GM11168 (cell line): Measurements from ENCODE around the gene EFNA5.

Experiments used
- in situ Hi-C: fragments of 300-500 bp; cut with MboI; formaldehyde crosslinking; loops from one replicate; pipeline ENCODE4 v1.12.0; 2022; ENCODE audit warnings: low sequenced_read_pairs; ENCODE audit not compliant: unreplicated experiment

Gene EFNA5

GRCh38 chr5:107387526-107388140 is 283.1 kb downstream of the EFNA5 start:
- in situ Hi-C loops: no loop called here

DNA sequence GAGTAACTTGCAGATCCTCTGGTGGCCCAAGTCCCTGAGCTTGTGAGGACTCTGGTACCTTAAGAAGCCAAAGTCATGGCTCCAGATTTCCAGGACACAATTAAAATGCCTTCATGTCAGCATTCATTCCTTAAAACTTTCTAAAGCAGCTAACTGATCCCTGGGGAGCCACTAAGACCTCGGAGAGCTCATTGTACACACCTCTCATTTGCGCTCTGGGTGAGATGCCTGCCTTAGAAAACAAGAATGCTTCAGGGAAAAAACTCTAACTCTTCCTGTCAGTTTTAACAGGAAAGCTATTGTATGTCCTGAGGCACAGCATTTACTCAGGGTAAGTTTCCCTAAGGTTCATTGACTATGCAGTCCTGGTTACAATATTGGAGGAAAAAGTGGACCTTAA is 285.0 kb downstream of the EFNA5 start:
- in situ Hi-C loops: no loop called here

GRCh38 chr5:107384256-107384655 is 286.5 kb downstream of the EFNA5 start:
- in situ Hi-C loops: no loop called here

- in situ Hi-C loops: no loop called here
These were observed 287.3 kb downstream of the EFNA5 start for GRCh38 chr5:107383414-107383813.

- in situ Hi-C loops: no loop called here
These were observed 289.4 kb downstream of the EFNA5 start for GRCh38 chr5:107381189-107381856.

- in situ Hi-C loops: no loop called here
These were observed 290.1 kb downstream of the EFNA5 start for GRCh38 chr5:107380654-107381053.

DNA sequence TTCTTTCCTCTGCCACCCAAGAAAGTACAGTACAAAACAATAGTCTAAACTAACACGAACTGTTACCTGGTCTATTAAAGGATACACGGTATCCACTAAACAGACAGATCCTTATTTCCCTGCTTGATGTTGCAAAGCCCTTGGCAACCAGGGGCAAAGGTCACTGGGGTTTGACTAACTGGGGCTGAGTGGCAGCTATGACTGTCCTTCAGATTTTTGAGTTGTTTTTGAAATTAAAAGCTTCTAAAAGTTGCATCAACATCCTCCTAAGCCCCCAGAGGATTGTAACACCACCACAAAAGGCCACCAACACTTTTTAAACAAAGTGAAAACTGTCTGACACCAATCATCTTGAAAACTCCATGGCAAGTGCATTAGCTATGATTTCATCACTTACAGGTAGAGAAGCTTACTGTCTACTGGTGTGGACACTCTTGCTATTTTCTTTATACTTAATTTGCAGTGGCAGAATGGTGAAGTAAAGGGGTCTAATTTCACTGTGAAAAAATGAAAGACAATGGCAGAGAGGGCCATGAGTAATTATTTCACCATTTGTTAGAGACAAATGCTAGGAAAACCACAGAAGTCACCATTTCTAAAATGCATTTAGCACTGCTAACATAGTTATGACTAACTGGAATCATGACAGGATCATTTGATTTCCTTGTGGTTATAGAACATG is 292.4 kb downstream of the EFNA5 start:
- in situ Hi-C loops: no loop called here

- in situ Hi-C loops: no loop called here
These were observed 293.5 kb downstream of the EFNA5 start for GRCh38 chr5:107377277-107377609.

DNA sequence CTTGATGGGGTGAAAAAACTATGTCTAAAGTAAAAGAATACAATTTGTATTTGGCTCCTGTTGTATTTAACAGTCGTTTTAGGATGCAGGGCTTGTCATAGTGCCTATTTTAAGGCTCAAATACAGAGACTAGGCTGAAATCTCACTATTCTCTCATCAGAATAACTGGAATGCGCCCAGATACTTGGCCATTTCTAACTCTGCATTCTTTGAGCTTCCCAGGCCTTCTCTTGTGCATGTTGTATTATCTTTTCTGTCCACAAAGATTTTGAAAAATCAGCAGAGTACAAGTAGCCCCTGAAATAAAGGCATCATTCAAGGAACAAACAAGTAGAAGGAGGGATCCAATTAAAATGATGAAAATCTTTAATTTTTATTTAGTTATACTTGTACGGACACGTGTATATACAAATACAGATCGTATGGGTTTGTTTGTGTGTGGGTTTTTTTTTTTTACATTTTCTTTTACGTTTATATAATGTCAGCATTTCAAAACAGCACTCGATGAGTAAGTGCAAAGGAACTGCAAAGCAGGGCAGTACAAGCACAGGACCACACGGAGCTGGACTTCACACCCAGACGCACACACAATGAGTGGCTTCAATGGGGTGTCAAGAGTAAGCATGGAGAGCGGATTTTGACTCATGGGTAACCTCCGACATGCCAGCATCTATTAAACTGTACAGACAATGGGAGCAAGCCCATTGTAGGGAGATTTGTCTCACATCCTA is 294.0 kb downstream of the EFNA5 start:
- in situ Hi-C loops: no loop called here

GRCh38 chr5:107373549-107374263 is 297.0 kb downstream of the EFNA5 start:
- in situ Hi-C loops: no loop called here

GRCh38 chr5:107372723-107373450 is 297.9 kb downstream of the EFNA5 start:
- in situ Hi-C loops: no loop called here

DNA sequence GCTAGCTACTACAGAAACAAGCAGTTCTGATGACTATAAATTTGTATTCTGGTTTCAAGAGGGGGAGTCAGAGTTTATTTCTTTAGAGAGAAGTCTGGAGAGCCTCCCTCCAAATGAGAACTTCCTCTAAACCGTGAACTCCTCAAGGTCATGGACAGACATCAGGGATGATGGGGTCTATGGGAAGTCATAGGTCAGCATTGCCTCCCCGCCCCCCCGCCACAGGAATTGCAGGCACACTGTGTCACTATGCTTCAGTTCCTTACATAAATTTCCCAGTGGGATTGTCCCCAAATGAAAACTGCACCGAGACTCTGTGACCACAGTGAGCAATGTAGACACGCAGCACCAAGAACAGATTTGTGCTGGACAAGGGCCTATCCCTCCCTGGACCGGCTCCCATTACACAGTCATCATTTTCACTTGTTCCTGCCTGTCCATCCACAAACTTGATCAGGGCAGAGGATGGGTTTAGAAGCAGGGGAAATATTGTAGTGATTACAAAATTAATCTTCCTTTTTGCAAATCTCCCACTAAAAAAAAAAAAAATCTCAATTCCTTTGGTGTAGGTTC is 300.3 kb downstream of the EFNA5 start:
- in situ Hi-C loops: no loop called here

DNA sequence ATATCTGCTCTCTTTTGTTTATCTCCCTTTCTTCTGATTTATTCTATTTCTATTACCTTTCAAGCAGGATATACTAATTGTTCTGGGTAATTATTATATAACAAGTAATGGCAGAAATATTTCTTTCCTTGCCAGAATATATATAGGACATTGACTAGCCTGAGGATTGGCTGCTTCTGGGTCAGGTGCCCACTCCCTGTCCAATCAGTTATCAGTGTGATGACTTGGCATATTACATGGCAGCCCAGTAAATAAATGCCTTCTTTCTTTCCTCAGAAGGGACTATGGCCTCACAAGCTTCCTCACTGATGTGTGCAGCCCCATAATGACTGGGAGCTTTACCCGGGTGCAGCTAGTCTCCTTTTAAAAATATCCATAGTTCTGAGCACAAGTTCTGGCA is 301.1 kb downstream of the EFNA5 start:
- in situ Hi-C loops: no loop called here

DNA sequence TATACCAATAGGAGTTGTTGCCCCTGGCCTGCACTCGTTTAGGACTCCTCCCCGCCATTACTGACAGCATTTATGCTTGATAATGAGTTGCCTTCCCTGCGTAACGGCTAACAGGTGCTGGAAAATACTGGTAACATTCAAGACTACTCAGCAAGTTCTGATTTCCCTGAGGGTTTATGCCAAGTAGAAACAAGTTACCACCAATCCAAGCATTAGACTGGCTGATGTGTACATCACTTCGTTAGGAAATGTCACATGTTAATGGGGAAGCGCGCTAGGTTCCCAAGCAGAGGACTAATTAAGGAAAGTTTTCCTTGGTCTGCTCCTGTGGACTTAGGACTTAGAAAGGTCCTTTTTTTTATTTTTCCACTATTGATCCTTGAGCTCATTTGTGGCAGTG is 302.1 kb downstream of the EFNA5 start:
- in situ Hi-C loops: no loop called here

GRCh38 chr5:107367939-107368338 is 302.8 kb downstream of the EFNA5 start:
- in situ Hi-C loops: no loop called here

DNA sequence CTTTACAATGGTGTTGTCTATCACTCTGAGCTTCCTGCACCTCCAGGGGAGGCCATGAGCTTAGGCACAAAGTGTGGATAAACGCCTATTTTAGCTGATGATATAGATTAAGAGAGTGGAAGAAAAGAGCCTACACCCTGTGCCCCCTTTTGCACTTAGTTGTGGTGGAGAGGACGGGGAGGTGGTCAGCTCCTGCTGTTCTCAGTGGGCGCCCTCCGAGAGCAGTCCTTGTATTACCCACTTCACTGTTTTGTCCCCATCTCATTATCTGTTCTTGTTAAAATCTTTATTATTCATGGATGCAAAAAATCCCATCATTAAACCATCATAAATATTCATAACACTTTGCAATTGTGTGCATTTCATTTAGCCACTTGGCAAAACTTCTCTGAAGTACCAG is 303.3 kb downstream of the EFNA5 start:
- in situ Hi-C loops: no loop called here

GRCh38 chr5:107365320-107366109 is 305.2 kb downstream of the EFNA5 start:
- in situ Hi-C loops: no loop called here

GRCh38 chr5:107364443-107365319 is 306.1 kb downstream of the EFNA5 start:
- in situ Hi-C loops: no loop called here
